ENCODE data around the gene EPYC.

DNA sequence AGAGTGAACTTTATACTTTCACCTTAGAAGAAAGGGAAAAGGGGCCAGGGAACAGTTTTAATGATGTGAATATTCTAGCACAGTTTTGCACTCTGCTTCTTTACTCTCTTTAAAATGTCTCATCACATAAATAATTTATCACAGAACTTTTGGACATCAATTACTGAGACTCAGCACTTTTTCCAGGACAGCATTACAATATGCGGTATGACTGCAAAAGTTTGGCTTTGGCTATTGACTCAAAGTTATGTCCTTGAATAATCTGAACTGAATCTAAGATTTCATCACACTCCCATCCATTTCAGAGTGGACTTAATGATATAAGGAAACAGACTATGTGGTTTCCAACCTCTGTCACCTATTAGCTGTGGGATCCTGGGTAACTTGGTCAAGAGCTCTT is 61.5 kb downstream of the EPYC start:
- TF ChIP-seq POLR2AphosphoS5 (IDR thresholded peaks at IDR 0.05; ENCODE audit: borderline replicate concordance, low read depth, low read length) (no peak), EZH2 (IDR thresholded peaks at IDR 0.05) (no peak)

Measured in SK-N-MC (cell line).